ENCODE data around the gene WDR82. TPM values are rescaled to one million over a fixed set of nuclear protein-coding genes. Genes with fewer than 3 reads are reported as not detected.

The WDR82 gene
- total RNA-seq, 1 donor from 2014 or later: 57.4 TPM

DNA sequence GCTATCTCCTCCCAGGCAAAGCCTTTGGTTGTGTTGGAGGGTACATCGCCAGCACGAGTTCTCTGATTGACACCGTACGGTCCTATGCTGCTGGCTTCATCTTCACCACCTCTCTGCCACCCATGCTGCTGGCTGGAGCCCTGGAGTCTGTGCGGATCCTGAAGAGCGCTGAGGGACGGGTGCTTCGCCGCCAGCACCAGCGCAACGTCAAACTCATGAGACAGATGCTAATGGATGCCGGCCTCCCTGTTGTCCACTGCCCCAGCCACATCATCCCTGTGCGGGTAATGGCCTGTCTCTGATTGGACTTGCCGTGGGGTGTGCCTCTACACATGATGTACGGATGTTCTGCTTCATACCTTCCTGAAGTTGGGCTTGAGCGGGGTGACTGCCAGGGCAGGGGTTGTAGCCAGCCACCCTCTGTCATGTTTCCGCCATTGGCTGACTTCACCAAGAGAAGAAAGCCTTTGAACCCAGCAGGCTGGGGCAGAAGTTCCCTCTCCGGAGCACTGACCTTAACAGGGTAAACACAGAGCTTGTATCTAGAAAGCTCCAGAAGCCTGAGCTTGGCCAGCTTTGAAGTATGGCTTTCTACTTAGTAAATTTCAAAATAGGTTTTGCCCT is 67.1 kb downstream of the WDR82 start:
- H3K9me3 Mint-ChIP-seq (ENCODE audit: unreplicated experiment): no peaks in the 10 kb centered on the region
- no peak overlapping the region for H3K4me3 ChIP-seq (ENCODE audit: insufficient read depth, low read depth, low read length)
- TF ChIP-seq EZH2 (IDR thresholded peaks at IDR 0.05; ENCODE audit: insufficient read depth, low read length): no peak
- TF ChIP-seq, protein P1, sequence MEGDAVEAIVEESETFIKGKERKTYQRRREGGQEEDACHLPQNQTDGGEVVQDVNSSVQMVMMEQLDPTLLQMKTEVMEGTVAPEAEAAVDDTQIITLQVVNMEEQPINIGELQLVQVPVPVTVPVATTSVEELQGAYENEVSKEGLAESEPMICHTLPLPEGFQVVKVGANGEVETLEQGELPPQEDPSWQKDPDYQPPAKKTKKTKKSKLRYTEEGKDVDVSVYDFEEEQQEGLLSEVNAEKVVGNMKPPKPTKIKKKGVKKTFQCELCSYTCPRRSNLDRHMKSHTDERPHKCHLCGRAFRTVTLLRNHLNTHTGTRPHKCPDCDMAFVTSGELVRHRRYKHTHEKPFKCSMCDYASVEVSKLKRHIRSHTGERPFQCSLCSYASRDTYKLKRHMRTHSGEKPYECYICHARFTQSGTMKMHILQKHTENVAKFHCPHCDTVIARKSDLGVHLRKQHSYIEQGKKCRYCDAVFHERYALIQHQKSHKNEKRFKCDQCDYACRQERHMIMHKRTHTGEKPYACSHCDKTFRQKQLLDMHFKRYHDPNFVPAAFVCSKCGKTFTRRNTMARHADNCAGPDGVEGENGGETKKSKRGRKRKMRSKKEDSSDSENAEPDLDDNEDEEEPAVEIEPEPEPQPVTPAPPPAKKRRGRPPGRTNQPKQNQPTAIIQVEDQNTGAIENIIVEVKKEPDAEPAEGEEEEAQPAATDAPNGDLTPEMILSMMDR (IDR thresholded peaks at IDR 0.05; ENCODE audit: insufficient read depth, low read depth, low read length): no peak
- H3K27me3 Mint-ChIP-seq (ENCODE audit: low read depth, unreplicated experiment): no peaks in the 10 kb centered on the region
- peaks cover 9% of the 10 kb centered on the region for H4K20me1 ChIP-seq (ENCODE audit: insufficient read depth, low read length)
- no peak overlapping the region for H2AFZ ChIP-seq (ENCODE audit: low read depth, low read length)
- H3K9me3 ChIP-seq (ENCODE audit: insufficient read depth, low read depth, low read length): no peaks in the 10 kb centered on the region
- H3K36me3 Mint-ChIP-seq (ENCODE audit: low read depth, unreplicated experiment): peaks cover 32% of the 10 kb centered on the region
- H3K27me3 ChIP-seq (ENCODE audit: insufficient read depth, low read length): no peaks in the 10 kb centered on the region
- peaks cover under 1% of the 10 kb centered on the region for H3K4me1 ChIP-seq (ENCODE audit: insufficient read depth, low read length)
- FAIRE-seq (no peak), DNase-seq (ENCODE audit: low read depth) (no peak)
- peaks cover under 1% of the 10 kb centered on the region for H3K4me1 Mint-ChIP-seq (ENCODE audit: low read depth, unreplicated experiment)
- H3K27ac Mint-ChIP-seq (ENCODE audit: unreplicated experiment): no peak overlapping the region
- H3K4me2 ChIP-seq (ENCODE audit: low read length): no peak overlapping the region
- H3K79me2 ChIP-seq (ENCODE audit: insufficient read depth, low read length): no peaks in the 10 kb centered on the region
- no peak overlapping the region for H3K9ac ChIP-seq (ENCODE audit: low read length)
- H3K36me3 ChIP-seq (ENCODE audit: insufficient read depth, low read length): peaks cover 61% of the 10 kb centered on the region
- no peak overlapping the region for H3K27ac ChIP-seq (ENCODE audit: low read depth, low read length)
- no peak overlapping the region for H3K4me3 Mint-ChIP-seq (ENCODE audit: unreplicated experiment)

DNA sequence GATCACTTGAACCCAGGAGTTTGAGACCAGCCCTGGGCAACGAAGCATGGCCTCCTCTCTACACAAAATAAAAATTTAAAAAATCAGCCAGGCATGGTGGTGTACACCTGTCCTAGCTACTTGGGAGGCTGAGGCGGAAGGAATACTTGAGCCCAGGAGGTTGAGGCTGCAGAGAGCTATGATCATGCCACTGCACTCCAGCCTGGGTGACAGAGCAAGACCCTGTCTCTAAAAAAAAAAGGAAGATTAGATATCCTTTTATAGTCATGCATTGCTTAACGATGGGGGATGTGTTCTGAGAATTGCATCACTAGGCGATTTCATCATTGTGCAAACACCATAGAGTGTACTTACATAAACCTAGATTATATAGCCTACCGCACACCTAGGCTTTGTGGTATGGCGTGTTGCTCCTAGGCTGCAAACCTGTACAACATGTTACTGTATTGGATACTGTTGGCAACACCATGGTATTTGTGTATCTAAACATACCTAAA is 67.9 kb downstream of the WDR82 start:
- H4K20me1 ChIP-seq (ENCODE audit: insufficient read depth, low read length): peaks cover 16% of the 10 kb centered on the region
- H3K9me3 ChIP-seq (ENCODE audit: insufficient read depth, low read depth, low read length): no peaks in the 10 kb centered on the region
- no peaks in the 10 kb centered on the region for H3K27me3 Mint-ChIP-seq (ENCODE audit: low read depth, unreplicated experiment)
- no peak overlapping the region for H2AFZ ChIP-seq (ENCODE audit: low read depth, low read length)
- DNase-seq (ENCODE audit: low read depth): no peak
- H3K4me1 Mint-ChIP-seq (ENCODE audit: low read depth, unreplicated experiment): no peaks in the 10 kb centered on the region
- H3K36me3 Mint-ChIP-seq (ENCODE audit: low read depth, unreplicated experiment): peaks cover 29% of the 10 kb centered on the region
- peaks cover 64% of the 10 kb centered on the region for H3K36me3 ChIP-seq (ENCODE audit: insufficient read depth, low read length)
- H3K27ac ChIP-seq (ENCODE audit: low read depth, low read length): no peak overlapping the region
- FAIRE-seq: no peak
- H3K79me2 ChIP-seq (ENCODE audit: insufficient read depth, low read length): no peaks in the 10 kb centered on the region
- no peaks in the 10 kb centered on the region for H3K4me1 ChIP-seq (ENCODE audit: insufficient read depth, low read length)
- H3K27ac Mint-ChIP-seq (ENCODE audit: unreplicated experiment): no peak overlapping the region
- TF ChIP-seq EZH2 (IDR thresholded peaks at IDR 0.05; ENCODE audit: insufficient read depth, low read length): no peak
- TF ChIP-seq, protein P1 (IDR thresholded peaks at IDR 0.05; ENCODE audit: insufficient read depth, low read depth, low read length): no peak
- no peak overlapping the region for H3K4me3 ChIP-seq (ENCODE audit: insufficient read depth, low read depth, low read length)
- no peaks in the 10 kb centered on the region for H3K27me3 ChIP-seq (ENCODE audit: insufficient read depth, low read length)
- H3K4me3 Mint-ChIP-seq (ENCODE audit: unreplicated experiment): no peak overlapping the region
- H3K9ac ChIP-seq (ENCODE audit: low read length): no peak overlapping the region
- H3K4me2 ChIP-seq (ENCODE audit: low read length): no peak overlapping the region
- no peaks in the 10 kb centered on the region for H3K9me3 Mint-ChIP-seq (ENCODE audit: unreplicated experiment)

DNA sequence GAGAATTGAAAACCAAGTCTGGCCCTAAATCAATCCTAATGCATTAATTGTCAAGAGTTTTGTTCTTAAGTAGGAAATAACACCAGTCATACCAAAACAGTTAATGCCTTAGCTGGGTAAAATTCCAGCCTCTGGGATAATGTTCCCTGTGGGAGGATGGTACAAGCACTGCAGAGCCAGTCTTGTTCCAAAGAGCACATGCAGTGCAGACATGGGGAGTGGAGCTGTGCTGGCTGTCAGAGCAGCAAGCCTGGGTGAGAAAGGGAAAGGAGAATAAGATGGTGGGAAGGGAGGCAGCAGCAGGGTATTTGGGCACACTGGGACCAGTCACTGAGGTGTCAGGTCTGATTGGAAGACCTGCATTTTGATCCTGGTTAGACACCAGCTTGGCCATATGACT is 68.4 kb downstream of the WDR82 start:
- Mint-ChIP-seq H3K4me3 (ENCODE audit: unreplicated experiment) (no peak overlapping the region), H3K27me3 (ENCODE audit: low read depth, unreplicated experiment) (no peaks in the 10 kb centered on the region), H3K36me3 (ENCODE audit: low read depth, unreplicated experiment) (peaks cover 26% of the 10 kb centered on the region), H3K4me1 (ENCODE audit: low read depth, unreplicated experiment) (no peaks in the 10 kb centered on the region), H3K9me3 (ENCODE audit: unreplicated experiment) (no peaks in the 10 kb centered on the region), H3K27ac (ENCODE audit: unreplicated experiment) (no peak overlapping the region)
- no peak overlapping the region for H3K27ac ChIP-seq (ENCODE audit: low read depth, low read length)
- H3K36me3 ChIP-seq (ENCODE audit: insufficient read depth, low read length): peaks cover 67% of the 10 kb centered on the region
- TF ChIP-seq, protein P1 (IDR thresholded peaks at IDR 0.05; ENCODE audit: insufficient read depth, low read depth, low read length): no peak
- TF ChIP-seq EZH2 (IDR thresholded peaks at IDR 0.05; ENCODE audit: insufficient read depth, low read length): no peak
- no peak overlapping the region for H3K4me2 ChIP-seq (ENCODE audit: low read length)
- H3K9me3 ChIP-seq (ENCODE audit: insufficient read depth, low read depth, low read length): no peaks in the 10 kb centered on the region
- no peak overlapping the region for H3K9ac ChIP-seq (ENCODE audit: low read length)
- FAIRE-seq: no peak
- H4K20me1 ChIP-seq (ENCODE audit: insufficient read depth, low read length): peaks cover 22% of the 10 kb centered on the region
- H3K4me1 ChIP-seq (ENCODE audit: insufficient read depth, low read length): no peaks in the 10 kb centered on the region
- no peaks in the 10 kb centered on the region for H3K27me3 ChIP-seq (ENCODE audit: insufficient read depth, low read length)
- H2AFZ ChIP-seq (ENCODE audit: low read depth, low read length): no peak overlapping the region
- no peak overlapping the region for H3K4me3 ChIP-seq (ENCODE audit: insufficient read depth, low read depth, low read length)
- H3K79me2 ChIP-seq (ENCODE audit: insufficient read depth, low read length): no peaks in the 10 kb centered on the region
- DNase-seq (ENCODE audit: low read depth): no peak
